Bronchial epithelial cell (primary cell): Measurements from ENCODE around the gene FAM163B. TPM values are rescaled to one million over a fixed set of nuclear protein-coding genes. Genes with fewer than 3 reads are reported as not detected.

Source experiments
- DNase-seq: peaks from one replicate; pipeline ENCODE4 v3.0.0-alpha.2; 2010; ENCODE audit warnings: low read depth
- FAIRE-seq: peaks from 2 replicates; lab custom pipeline; 2011; peaks lifted over from hg19 to GRCh38; lab: Jason Lieb, UNC
- H3K27me3 ChIP-seq: 2 replicates; pipeline ENCODE4 v1.5.1; 2011; ENCODE audit warnings: low read length; ENCODE audit not compliant: control insufficient read depth, insufficient read depth
- H3K36me3 ChIP-seq: 2 replicates; pipeline ENCODE4 v1.5.1; 2011; ENCODE audit warnings: low read length; ENCODE audit not compliant: control insufficient read depth, insufficient read depth
- H3K4me3 ChIP-seq: 2 replicates; pipeline ENCODE4 v1.5.1; 2011; ENCODE audit warnings: mild to moderate bottlenecking, low read depth, low read length, control low read depth
- total RNA-seq: library from RNA; depleted of rRNA; stranded (reverse); fragments of >200 nt; gene quantifications from 2 replicates; pipeline ENCODE4 v1.2.1, GENCODE V29; 2014
- TF ChIP-seq, protein P1 (sequence below): IDR thresholded peaks from 2 replicates; pipeline ENCODE4 v1.5.1; 2011; ENCODE audit warnings: mild to moderate bottlenecking, moderate library complexity, low read length, control low read depth, inconsistent platforms; ENCODE audit not compliant: insufficient read depth, severe bottlenecking

The FAM163B gene
- total RNA-seq, 1 donor from 2014 or later, result not detected

DNA sequence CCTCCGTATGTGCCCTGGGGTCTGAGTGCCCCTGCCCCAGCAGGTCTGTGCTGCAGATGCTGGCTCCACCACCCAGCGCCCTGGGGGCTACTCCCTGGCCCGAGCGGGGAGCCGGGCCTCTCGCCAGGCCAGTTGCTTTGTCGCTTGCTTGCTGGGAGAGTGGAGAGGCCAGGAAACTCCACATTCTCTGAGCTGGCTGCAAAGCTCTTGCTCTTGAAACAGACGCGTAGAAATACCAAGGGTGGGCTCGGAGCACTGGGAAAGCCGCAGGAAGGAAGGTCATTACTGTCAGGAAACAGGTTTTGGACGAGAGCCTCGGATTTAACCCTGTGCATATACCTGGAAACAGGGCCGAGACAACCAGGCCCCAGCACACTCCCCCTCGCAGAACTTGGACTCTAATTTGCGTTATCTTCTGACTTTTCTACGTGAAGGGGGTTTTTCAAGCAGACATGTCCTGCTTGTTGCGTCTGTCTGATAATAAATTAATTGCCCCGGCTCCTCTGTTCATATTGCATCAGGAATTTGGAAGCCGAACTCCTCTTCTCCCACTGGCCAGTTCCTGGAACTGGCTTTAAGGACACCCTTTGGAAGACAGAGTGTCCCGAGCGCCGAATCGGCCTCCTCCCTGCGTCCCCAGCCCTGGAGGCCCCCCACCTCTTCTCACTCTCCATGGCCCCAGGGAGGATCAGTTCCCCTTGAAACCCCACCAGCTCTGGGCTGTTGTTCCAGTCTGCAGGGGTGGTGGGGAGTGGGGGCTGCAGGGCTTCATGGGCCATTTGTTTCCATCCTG, 63.5 kb downstream of the FAM163B start:
- Histone ChIP-seq H3K27me3 (peaks cover 1% of the 10 kb centered on the region), H3K4me3 (no peak overlapping the region), H3K36me3 (no peaks in the 10 kb centered on the region)
- no peak for DNase-seq
- FAIRE-seq, result no peak
- TF ChIP-seq, protein P1, sequence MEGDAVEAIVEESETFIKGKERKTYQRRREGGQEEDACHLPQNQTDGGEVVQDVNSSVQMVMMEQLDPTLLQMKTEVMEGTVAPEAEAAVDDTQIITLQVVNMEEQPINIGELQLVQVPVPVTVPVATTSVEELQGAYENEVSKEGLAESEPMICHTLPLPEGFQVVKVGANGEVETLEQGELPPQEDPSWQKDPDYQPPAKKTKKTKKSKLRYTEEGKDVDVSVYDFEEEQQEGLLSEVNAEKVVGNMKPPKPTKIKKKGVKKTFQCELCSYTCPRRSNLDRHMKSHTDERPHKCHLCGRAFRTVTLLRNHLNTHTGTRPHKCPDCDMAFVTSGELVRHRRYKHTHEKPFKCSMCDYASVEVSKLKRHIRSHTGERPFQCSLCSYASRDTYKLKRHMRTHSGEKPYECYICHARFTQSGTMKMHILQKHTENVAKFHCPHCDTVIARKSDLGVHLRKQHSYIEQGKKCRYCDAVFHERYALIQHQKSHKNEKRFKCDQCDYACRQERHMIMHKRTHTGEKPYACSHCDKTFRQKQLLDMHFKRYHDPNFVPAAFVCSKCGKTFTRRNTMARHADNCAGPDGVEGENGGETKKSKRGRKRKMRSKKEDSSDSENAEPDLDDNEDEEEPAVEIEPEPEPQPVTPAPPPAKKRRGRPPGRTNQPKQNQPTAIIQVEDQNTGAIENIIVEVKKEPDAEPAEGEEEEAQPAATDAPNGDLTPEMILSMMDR, result no peak

DNA sequence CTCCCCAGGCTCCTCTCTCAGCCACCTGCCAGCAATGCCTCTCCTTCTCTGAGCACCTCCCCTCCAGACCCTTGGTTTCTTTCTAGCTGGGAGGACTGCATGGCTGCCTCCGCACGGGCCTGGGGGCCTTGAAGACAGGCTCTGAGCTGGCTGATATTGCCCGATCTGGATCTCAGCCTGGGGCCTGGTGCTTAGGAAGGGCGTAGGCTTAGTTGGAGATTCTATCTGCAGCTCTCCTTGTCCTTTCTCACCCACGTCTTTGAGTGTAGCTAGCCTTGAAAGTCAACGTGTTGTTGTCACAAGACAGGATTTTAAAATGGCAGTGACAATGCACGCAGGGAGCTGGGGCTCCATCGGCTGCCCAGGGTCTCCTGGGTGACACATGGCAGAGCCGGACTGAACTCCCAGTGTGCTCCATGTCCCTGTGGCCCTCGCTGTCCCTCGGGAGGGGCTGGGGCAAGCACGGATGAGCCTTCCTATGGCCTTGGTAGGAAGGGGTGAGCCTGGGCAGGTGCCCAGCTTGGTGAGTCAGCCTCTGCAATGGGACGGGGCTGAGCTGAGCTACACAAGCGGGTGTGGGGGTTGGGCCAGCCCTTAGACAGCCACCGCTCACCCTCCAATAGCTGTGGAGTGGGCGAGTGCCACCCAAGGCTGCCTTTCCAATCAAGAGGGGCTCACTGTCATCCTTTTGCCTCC, 65.3 kb downstream of the FAM163B start:
- DNase-seq (no peak), FAIRE-seq (no peak)
- peaks cover 6% of the 10 kb centered on the region for H3K27me3 ChIP-seq
- no peaks in the 10 kb centered on the region for H3K36me3 ChIP-seq
- TF ChIP-seq, protein P1, result no peak
- H3K4me3 ChIP-seq, result no peak overlapping the region

DNA sequence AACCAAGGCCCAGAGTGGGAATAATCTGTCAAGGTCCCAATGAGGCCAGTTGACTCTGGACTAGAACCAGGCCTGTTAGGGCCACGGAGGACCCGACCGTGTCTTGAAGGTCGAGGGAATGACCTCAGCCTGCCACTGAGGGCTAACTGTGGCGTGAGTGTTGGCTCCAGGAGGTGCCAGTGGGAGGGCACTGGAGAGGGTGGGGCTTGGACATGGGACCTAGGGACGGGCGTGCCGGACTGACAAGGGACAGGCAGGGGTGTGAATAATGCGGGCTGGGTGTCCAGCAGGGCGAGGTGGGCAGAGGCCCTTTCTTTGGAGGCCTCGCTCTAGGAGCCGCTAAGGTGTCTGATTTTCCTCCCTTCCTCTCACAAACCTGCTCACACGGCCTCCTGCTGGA, 67.2 kb downstream of the FAM163B start:
- H3K4me3 ChIP-seq, result no peak overlapping the region
- FAIRE-seq, result no peak
- TF ChIP-seq, protein P1, result no peak
- H3K27me3 ChIP-seq, result peaks cover 6% of the 10 kb centered on the region
- H3K36me3 ChIP-seq, result no peaks in the 10 kb centered on the region
- DNase-seq, result no peak

DNA sequence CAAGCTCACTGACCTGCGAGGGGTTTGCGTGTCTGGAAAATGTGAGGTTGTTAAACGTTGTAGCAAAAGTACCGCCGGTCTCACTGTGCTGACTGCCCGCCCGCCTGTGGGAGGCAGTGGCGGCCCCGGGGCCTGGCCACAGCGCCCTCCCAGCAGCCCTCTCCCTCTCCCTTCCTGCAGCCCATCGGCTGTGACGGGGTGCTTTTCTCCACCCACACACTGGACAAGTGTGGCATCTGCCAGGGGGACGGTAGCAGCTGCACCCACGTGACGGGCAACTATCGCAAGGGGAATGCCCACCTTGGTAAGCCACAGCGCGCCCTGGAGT, 68.5 kb downstream of the FAM163B start:
- Histone ChIP-seq H3K4me3 (no peak overlapping the region), H3K36me3 (no peaks in the 10 kb centered on the region), H3K27me3 (peaks cover 9% of the 10 kb centered on the region)
- DNase-seq, result no peak
- TF ChIP-seq, protein P1, result no peak
- FAIRE-seq, result no peak

DNA sequence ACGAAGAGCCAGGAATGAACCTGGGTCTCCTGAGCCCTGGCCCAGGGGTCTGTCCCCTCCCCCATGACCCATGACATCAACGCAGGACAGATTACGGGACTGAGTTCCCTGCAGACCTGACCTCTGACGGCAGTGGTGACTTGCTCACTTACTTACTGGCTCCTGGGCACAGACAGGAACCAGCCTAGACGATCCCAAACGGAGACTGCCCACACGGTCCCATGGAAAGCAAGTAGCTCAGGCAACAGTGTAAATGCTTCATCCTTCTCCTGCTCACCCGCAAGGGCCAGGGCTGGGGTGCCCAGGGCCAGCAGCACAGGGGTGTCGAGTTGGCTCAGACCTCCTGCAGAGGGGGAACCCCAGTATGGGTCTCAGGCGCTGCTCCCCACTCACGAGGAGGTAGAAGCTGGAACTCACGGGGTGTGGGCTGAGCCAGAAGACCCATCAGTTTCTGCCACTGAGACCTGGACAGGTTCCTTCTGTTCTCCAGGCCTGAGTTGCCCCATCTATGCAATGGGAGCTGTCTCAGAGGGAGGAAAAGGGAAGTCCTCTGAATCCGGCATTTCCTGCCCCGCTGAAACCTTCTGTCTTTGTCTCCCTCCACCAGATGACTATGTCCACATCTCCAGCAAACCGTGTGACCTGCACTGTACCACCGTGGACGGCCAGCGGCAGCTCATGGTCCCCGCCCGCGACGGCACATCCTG, 69.0 kb downstream of the FAM163B start:
- DNase-seq (no peak), FAIRE-seq (no peak)
- TF ChIP-seq, protein P1, result no peak
- no peaks in the 10 kb centered on the region for H3K36me3 ChIP-seq
- peaks cover 12% of the 10 kb centered on the region for H3K27me3 ChIP-seq
- no peak overlapping the region for H3K4me3 ChIP-seq
